HepG2 (cell line): ENCODE measurements around the gene MBNL3. TPM values are rescaled to one million over a fixed set of nuclear protein-coding genes. Genes with fewer than 3 reads are reported as not detected.

Experiments used
- FLYWCH1 ChIP-seq: sonication (generic); formaldehyde crosslinking; IDR thresholded peaks from 2 replicates; pipeline ENCODE4 v1.8.1; 2023; ENCODE audit warnings: mild to moderate bottlenecking, missing genetic modification reagents
- MTERF4 ChIP-seq: sonication (generic); formaldehyde crosslinking; IDR thresholded peaks from 2 replicates; pipeline ENCODE4 v1.8.0; 2023; ENCODE audit warnings: mild to moderate bottlenecking, missing genetic modification reagents
- NFAT5 ChIP-seq: sonication (generic); formaldehyde crosslinking; IDR thresholded peaks from 2 replicates; pipeline ENCODE4 v1.4.0; 2020; ENCODE audit warnings: missing genetic modification reagents
- PHF20 ChIP-seq: sonication (generic); formaldehyde crosslinking; IDR thresholded peaks from 2 replicates; pipeline ENCODE4 v1.5.0; 2020; ENCODE audit warnings: mild to moderate bottlenecking, missing genetic modification reagents
- PHF5A ChIP-seq: IDR thresholded peaks from one replicate; pipeline ENCODE4 v1.6.1; 2018; ENCODE audit warnings: low read depth, missing genetic modification reagents; ENCODE audit not compliant: unreplicated experiment
- PPARG ChIP-seq: conservative IDR thresholded peaks from 2 replicates; pipeline ENCODE4 v1.6.1; 2016; ENCODE audit warnings: missing biosample characterization, missing genetic modification reagents
- RNF2 ChIP-seq: fragments of 450-650 bp; conservative IDR thresholded peaks from 2 replicates; pipeline ENCODE4 v1.6.1; 2016; ENCODE audit warnings: low read depth
- SCMH1 ChIP-seq: sonication (generic); formaldehyde crosslinking; IDR thresholded peaks from 2 replicates; pipeline ENCODE4 v1.9.0; 2021; ENCODE audit warnings: missing genetic modification reagents, mild to moderate bottlenecking, borderline replicate concordance
- SRSF9 ChIP-seq: fragments of 200-400 bp; formaldehyde crosslinking; IDR thresholded peaks from 2 replicates; pipeline ENCODE4 v1.6.1; 2018; ENCODE audit warnings: borderline replicate concordance, mild to moderate bottlenecking, low read depth, low read length; ENCODE audit not compliant: insufficient read depth, poor library complexity, severe bottlenecking
- TEF ChIP-seq: sonication (generic); formaldehyde crosslinking; IDR thresholded peaks from 2 replicates; pipeline ENCODE4 v1.5.0; 2020; ENCODE audit warnings: missing genetic modification reagents
- YY1 ChIP-seq: IDR thresholded peaks from 2 replicates; pipeline ENCODE4 v1.6.1; 2011; ENCODE audit warnings: low read length, low read depth, moderate library complexity, mild to moderate bottlenecking; ENCODE audit not compliant: insufficient read depth, insufficient replicate concordance
- ZNF136 ChIP-seq: sonication (generic); formaldehyde crosslinking; IDR thresholded peaks from 2 replicates; pipeline ENCODE4 v1.8.1; 2022; ENCODE audit warnings: low read depth, mild to moderate bottlenecking, moderate library complexity, missing genetic modification reagents
- ZNF234 ChIP-seq: sonication (generic); formaldehyde crosslinking; conservative IDR thresholded peaks from 2 replicates; pipeline ENCODE4 v1.5.1; 2020; ENCODE audit warnings: mild to moderate bottlenecking, missing genetic modification reagents
- ZNF264 ChIP-seq: sonication (generic); formaldehyde crosslinking; IDR thresholded peaks from 2 replicates; pipeline ENCODE4 v1.4.0; 2020; ENCODE audit warnings: missing genetic modification reagents
- ZNF317 ChIP-seq: sonication (generic); formaldehyde crosslinking; IDR thresholded peaks from 2 replicates; pipeline ENCODE4 v1.5.0; 2020; ENCODE audit warnings: mild to moderate bottlenecking, missing genetic modification reagents
- ZNF354B ChIP-seq: sonication (generic); formaldehyde crosslinking; IDR thresholded peaks from 2 replicates; pipeline ENCODE4 v1.8.0; 2022; ENCODE audit warnings: mild to moderate bottlenecking, missing genetic modification reagents
- ZNF484 ChIP-seq: sonication (generic); formaldehyde crosslinking; IDR thresholded peaks from 2 replicates; pipeline ENCODE4 v1.5.1; 2020; ENCODE audit warnings: mild to moderate bottlenecking, low read depth, missing genetic modification reagents, borderline replicate concordance
- ZNF546 ChIP-seq: sonication (generic); formaldehyde crosslinking; conservative IDR thresholded peaks from 2 replicates; pipeline ENCODE4 v1.8.1; 2023; ENCODE audit warnings: mild to moderate bottlenecking, missing genetic modification reagents
- ZNF557 ChIP-seq: sonication (generic); formaldehyde crosslinking; IDR thresholded peaks from 2 replicates; pipeline ENCODE4 v1.4.0; 2020; ENCODE audit warnings: missing genetic modification reagents
- ZNF616 ChIP-seq: sonication (generic); formaldehyde crosslinking; IDR thresholded peaks from 2 replicates; pipeline ENCODE4 v1.5.0; 2020; ENCODE audit warnings: low read depth, mild to moderate bottlenecking, missing genetic modification reagents
- ZNF879 ChIP-seq: sonication (generic); formaldehyde crosslinking; IDR thresholded peaks from 2 replicates; pipeline ENCODE4 v1.8.1; 2023; ENCODE audit warnings: missing genetic modification reagents
- ZSCAN29 ChIP-seq: sonication (generic); formaldehyde crosslinking; conservative IDR thresholded peaks from 2 replicates; pipeline ENCODE4 v1.4.0; 2020; ENCODE audit warnings: mild to moderate bottlenecking, missing genetic modification reagents
- ZZZ3 ChIP-seq: sonication (generic); formaldehyde crosslinking; IDR thresholded peaks from 2 replicates; pipeline ENCODE4 v1.4.0; 2020; ENCODE audit warnings: missing genetic modification reagents, mild to moderate bottlenecking, borderline replicate concordance
- polyA plus RNA-seq, 8 experiments: library from polyadenylated mRNA; depleted of rRNA in 3 of 8; stranded (reverse) in 7 of 8; unstranded in 1 of 8; fragments of >200 nt; fragmentation: Illumina TruSeq in 4 of 8; extraction: Trizol in 4 of 8; gene quantifications; 2 replicates each; pipeline versions ENCODE4 v1.2.1 to v1.2.3, GENCODE V29; 2011 to 2016; ENCODE audit warnings: low read depth in 4 of 8, missing spikeins in 1 of 8, mixed read lengths in 1 of 8; ENCODE audit not compliant: insufficient read depth in 1 of 8
- total RNA-seq, 5 experiments: library from RNA; depleted of rRNA; stranded (reverse); fragments of >200 nt; fragmentation: Illumina TruSeq; extraction: Trizol; gene quantifications; 2 replicates each; pipeline ENCODE4 v1.2.3, GENCODE V29; 2016; ENCODE audit warnings: low read depth in 1 of 5
- TF ChIP-seq, protein P1 (sequence below): sonication (generic); formaldehyde crosslinking; IDR thresholded peaks from 2 replicates; pipeline ENCODE4 v1.9.0; 2021; ENCODE audit warnings: missing genetic modification reagents, mild to moderate bottlenecking, borderline replicate concordance

Gene MBNL3
- total and polyA plus RNA-seq, 2 of the 13 experiments (the other 11 are each of a cell fraction or from before 2014, with no cell fraction given), result 155 to 257 TPM

GRCh38 chrX:132493095-132493494 is 4.3 kb upstream of the MBNL3 start (continued):
- TF ChIP-seq ZNF317 (CRISPR knock-in tag) (no peak), ZNF264 (no peak), ZNF354B (CRISPR knock-in tag) (no peak), PHF20 (CRISPR knock-in tag) (no peak), TEF (no peak), SCMH1 (CRISPR knock-in tag) (no peak), ZNF616 (no peak), ZNF484 (CRISPR knock-in tag) (no peak), NFAT5 (CRISPR knock-in tag) (no peak), RNF2 (no peak), YY1 (no peak), ZZZ3 (CRISPR knock-in tag) (no peak), FLYWCH1 (no peak), ZNF234 (CRISPR knock-in tag) (no peak), MTERF4 (CRISPR knock-in tag) (no peak), SRSF9 (no peak), ZNF557 (CRISPR knock-in tag) (no peak), ZNF879 (CRISPR knock-in tag) (no peak), ZSCAN29 (CRISPR knock-in tag) (no peak), ZNF546 (CRISPR knock-in tag) (no peak), PPARG (CRISPR knock-in tag) (peak; percentile 49), ZNF136 (CRISPR knock-in tag) (no peak), PHF5A (CRISPR knock-in tag) (no peak)
- TF ChIP-seq, protein P1, sequence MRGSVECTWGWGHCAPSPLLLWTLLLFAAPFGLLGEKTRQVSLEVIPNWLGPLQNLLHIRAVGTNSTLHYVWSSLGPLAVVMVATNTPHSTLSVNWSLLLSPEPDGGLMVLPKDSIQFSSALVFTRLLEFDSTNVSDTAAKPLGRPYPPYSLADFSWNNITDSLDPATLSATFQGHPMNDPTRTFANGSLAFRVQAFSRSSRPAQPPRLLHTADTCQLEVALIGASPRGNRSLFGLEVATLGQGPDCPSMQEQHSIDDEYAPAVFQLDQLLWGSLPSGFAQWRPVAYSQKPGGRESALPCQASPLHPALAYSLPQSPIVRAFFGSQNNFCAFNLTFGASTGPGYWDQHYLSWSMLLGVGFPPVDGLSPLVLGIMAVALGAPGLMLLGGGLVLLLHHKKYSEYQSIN (CRISPR knock-in tag), result no peak
